ENCODE measurements around the gene ALKBH5. TPM values are rescaled to one million over a fixed set of nuclear protein-coding genes. Genes with fewer than 3 reads are reported as not detected.

The ALKBH5 gene
- total RNA-seq, 1 donor from 2014 or later = 71.0 TPM

GRCh38 chr17:18177133-18177532, 6.5 kb upstream of the ALKBH5 start:
- Mint-ChIP-seq H3K27me3 (ENCODE audit: low read depth) (no peaks in the 10 kb centered on the region), H3K36me3 (no peaks in the 10 kb centered on the region), H3K27ac (no peak overlapping the region), H3K4me3 (no peak overlapping the region), H3K4me1 (peaks cover 13% of the 10 kb centered on the region), H3K9me3 (no peaks in the 10 kb centered on the region)
- TF ChIP-seq CTCF (IDR thresholded peaks at IDR 0.05; ENCODE audit: unreplicated experiment) = no peak
- no peak for DNase-seq (ENCODE audit: low spot score in 2 of 2, unreplicated experiment in 2 of 2)

GRCh38 chr17:18177722-18178121, 5.9 kb upstream of the ALKBH5 start:
- TF ChIP-seq CTCF (IDR thresholded peaks at IDR 0.05; ENCODE audit: unreplicated experiment) = no peak
- no peaks in the 10 kb centered on the region for H3K27me3 Mint-ChIP-seq (ENCODE audit: low read depth)
- H3K27ac Mint-ChIP-seq = no peak overlapping the region
- peaks cover 17% of the 10 kb centered on the region for H3K4me1 Mint-ChIP-seq
- no peak overlapping the region for H3K4me3 Mint-ChIP-seq
- DNase-seq (ENCODE audit: low spot score in 2 of 2, unreplicated experiment in 2 of 2) = no peak
- no peaks in the 10 kb centered on the region for H3K9me3 Mint-ChIP-seq
- no peaks in the 10 kb centered on the region for H3K36me3 Mint-ChIP-seq

GRCh38 chr17:18179196-18179595, 4.4 kb upstream of the ALKBH5 start:
- H3K36me3 Mint-ChIP-seq = no peaks in the 10 kb centered on the region
- no peak for TF ChIP-seq CTCF (IDR thresholded peaks at IDR 0.05; ENCODE audit: unreplicated experiment)
- no peak overlapping the region for H3K4me3 Mint-ChIP-seq
- DNase-seq (ENCODE audit: low spot score in 2 of 2, unreplicated experiment in 2 of 2) = no peak
- no peaks in the 10 kb centered on the region for H3K27me3 Mint-ChIP-seq (ENCODE audit: low read depth)
- peak overlapping the region; percentile 45 for H3K27ac Mint-ChIP-seq
- H3K4me1 Mint-ChIP-seq = peaks cover 17% of the 10 kb centered on the region
- no peaks in the 10 kb centered on the region for H3K9me3 Mint-ChIP-seq

GRCh38 chr17:18179804-18180203, 3.8 kb upstream of the ALKBH5 start:
- DNase-seq (ENCODE audit: low spot score in 2 of 2, unreplicated experiment in 2 of 2) = no peak
- no peak overlapping the region for H3K4me3 Mint-ChIP-seq
- TF ChIP-seq CTCF (IDR thresholded peaks at IDR 0.05; ENCODE audit: unreplicated experiment) = no peak
- H3K9me3 Mint-ChIP-seq = no peaks in the 10 kb centered on the region
- no peaks in the 10 kb centered on the region for H3K27me3 Mint-ChIP-seq (ENCODE audit: low read depth)
- peak overlapping the region; percentile 45 for H3K27ac Mint-ChIP-seq
- H3K36me3 Mint-ChIP-seq = no peaks in the 10 kb centered on the region
- peaks cover 18% of the 10 kb centered on the region for H3K4me1 Mint-ChIP-seq

- Mint-ChIP-seq H3K27ac (peak overlapping the region; percentile 98), H3K36me3 (no peaks in the 10 kb centered on the region), H3K4me3 (no peak overlapping the region), H3K27me3 (ENCODE audit: low read depth) (no peaks in the 10 kb centered on the region), H3K4me1 (peaks cover 34% of the 10 kb centered on the region), H3K9me3 (no peaks in the 10 kb centered on the region)
- TF ChIP-seq CTCF (IDR thresholded peaks at IDR 0.05; ENCODE audit: unreplicated experiment) = no peak
- DNase-seq (ENCODE audit: low spot score in 2 of 2, unreplicated experiment in 2 of 2) = no peak
Observed at GRCh38 chr17:18181358-18181757, 2.3 kb upstream of the ALKBH5 start.

All from mesothelial cell of epicardium (in vitro differentiated cells).